Neural cell (in vitro differentiated cells): ENCODE results near the gene PLPP3.

Source experiments
- MXI1 ChIP-seq: fragments of 450-650 bp; conservative IDR thresholded peaks from 2 replicates; pipeline ENCODE4 v1.6.1; 2014; ENCODE audit warnings: antibody characterized with exemption, mild to moderate bottlenecking; ENCODE audit not compliant: poor library complexity, severe bottlenecking
- POLR2AphosphoS5 ChIP-seq: IDR thresholded peaks from 2 replicates; pipeline ENCODE4 v1.6.1; 2012

- TF ChIP-seq MXI1 (no peak), POLR2AphosphoS5 (no peak)
Measured at GRCh38 chr1:56572334-56573050, 6.9 kb downstream of the PLPP3 start.
